Measurements from ENCODE around the gene SNAP91. TPM values are rescaled to one million over a fixed set of nuclear protein-coding genes. Genes with fewer than 3 reads are reported as not detected.

Gene SNAP91
- total and polyA plus RNA-seq, 2 donors (not counting 3 experiments of a cell fraction or from before 2014, with no cell fraction given): 1.3 to 1.5 TPM

DNA sequence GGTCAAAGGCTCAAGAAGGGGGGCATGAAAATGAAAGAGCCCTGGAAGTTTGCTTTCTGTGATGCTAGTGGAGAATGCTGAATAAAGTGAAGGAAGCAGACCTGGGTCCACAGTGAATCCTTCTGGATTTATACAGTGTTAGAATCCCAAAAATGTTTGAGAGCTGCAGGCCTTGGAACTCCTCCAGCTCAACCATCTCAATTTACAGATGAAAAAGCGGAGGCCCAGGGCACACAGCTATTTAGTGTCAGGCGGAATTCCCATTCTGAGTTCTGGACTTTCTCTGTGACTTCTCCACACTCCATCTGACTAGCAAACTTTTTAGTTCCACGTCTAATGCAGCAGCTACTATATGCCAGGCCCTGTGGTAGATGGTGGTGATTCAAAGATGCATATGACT lies 198.1 kb downstream of the SNAP91 start:
- Histone ChIP-seq H2AFZ (ENCODE audit: low read depth, low read length) (no peak overlapping the region), H3K4me2 (ENCODE audit: insufficient read depth, low read length) (no peak overlapping the region), H3K27me3 (ENCODE audit: control insufficient read depth in 2 of 2, insufficient read depth in 2 of 2, low read length in 2 of 2) (no peaks in the 10 kb centered on the region), H3K9me3 (replicated peaks; ENCODE audit: control insufficient read depth, insufficient read depth, low read length) (no peaks in the 10 kb centered on the region), H3K4me1 (ENCODE audit: control insufficient read depth, extremely low read depth, insufficient read depth, low read length) (peaks cover 9% of the 10 kb centered on the region), H3K27ac (ENCODE audit: insufficient read depth, low read depth, low read length) (no peak overlapping the region), H4K20me1 (replicated peaks; ENCODE audit: control insufficient read depth, extremely low read depth, insufficient read depth, low read length) (no peaks in the 10 kb centered on the region), H3K4me3 (replicated peaks in 1 of 3; ENCODE audit: insufficient read depth in 1 of 3, low read depth in 1 of 3, low read length in 3 of 3) (no peak overlapping the region), H3K9me1 (replicated peaks; ENCODE audit: control insufficient read depth, extremely low read depth, insufficient read depth, low read length) (no peaks in the 10 kb centered on the region), H3K9ac (replicated peaks; ENCODE audit: extremely low read depth, insufficient read depth, low read length) (no peak overlapping the region), H3K36me3 (ENCODE audit: control insufficient read depth in 2 of 2, extremely low read depth in 1 of 2, insufficient read depth in 2 of 2, low read length in 2 of 2) (no peaks in the 10 kb centered on the region), H3K79me2 (ENCODE audit: control insufficient read depth, insufficient read depth, low read length) (no peaks in the 10 kb centered on the region)
- ChIA-PET POLR2A (no interaction called here), CTCF (interaction anchor here (0.7 to 7.0 kb wide), 6 partner anchors 25 to 444 kb away, joined by 3 to 319 read pairs (median 76); partner anchors contain the start of genes DOP1A and UBE3D)
- no TSS peak for BruUV-seq (replicated peaks)
- no peak for FAIRE-seq
- intact Hi-C loops (cut with micrococcal nuclease): loop anchor here (5.0 kb wide), 2 partner anchors 78 to 1263 kb away; partner anchors contain the start of genes IBTK and ME1
- TF ChIP-seq EZH2 (IDR thresholded peaks at IDR 0.05; ENCODE audit: borderline replicate concordance, low read depth, low read length, severe bottlenecking) (no peak), POLR2A (IDR thresholded peaks at IDR 0.05; ENCODE audit: low read depth, low read length) (no peak), FOS (IDR thresholded peaks at IDR 0.05; ENCODE audit: borderline replicate concordance, insufficient read depth, low read length) (no peak), GATA2 (IDR thresholded peaks at IDR 0.05; ENCODE audit: insufficient read depth, insufficient read length, low read depth, low read length) (no peak), POLR2AphosphoS5 (IDR thresholded peaks at IDR 0.05; ENCODE audit: insufficient read depth, low read depth, low read length) (no peak), JUN (IDR thresholded peaks at IDR 0.05; ENCODE audit: borderline replicate concordance, insufficient read depth, insufficient read length, low read depth) (no peak), MYC (IDR thresholded peaks at IDR 0.05; ENCODE audit: low read depth, low read length) (no peak)
- TF ChIP-seq, protein P1, sequence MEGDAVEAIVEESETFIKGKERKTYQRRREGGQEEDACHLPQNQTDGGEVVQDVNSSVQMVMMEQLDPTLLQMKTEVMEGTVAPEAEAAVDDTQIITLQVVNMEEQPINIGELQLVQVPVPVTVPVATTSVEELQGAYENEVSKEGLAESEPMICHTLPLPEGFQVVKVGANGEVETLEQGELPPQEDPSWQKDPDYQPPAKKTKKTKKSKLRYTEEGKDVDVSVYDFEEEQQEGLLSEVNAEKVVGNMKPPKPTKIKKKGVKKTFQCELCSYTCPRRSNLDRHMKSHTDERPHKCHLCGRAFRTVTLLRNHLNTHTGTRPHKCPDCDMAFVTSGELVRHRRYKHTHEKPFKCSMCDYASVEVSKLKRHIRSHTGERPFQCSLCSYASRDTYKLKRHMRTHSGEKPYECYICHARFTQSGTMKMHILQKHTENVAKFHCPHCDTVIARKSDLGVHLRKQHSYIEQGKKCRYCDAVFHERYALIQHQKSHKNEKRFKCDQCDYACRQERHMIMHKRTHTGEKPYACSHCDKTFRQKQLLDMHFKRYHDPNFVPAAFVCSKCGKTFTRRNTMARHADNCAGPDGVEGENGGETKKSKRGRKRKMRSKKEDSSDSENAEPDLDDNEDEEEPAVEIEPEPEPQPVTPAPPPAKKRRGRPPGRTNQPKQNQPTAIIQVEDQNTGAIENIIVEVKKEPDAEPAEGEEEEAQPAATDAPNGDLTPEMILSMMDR (IDR thresholded peaks at IDR 0.05; ENCODE audit: extremely low read depth in 1 of 2, insufficient read depth in 1 of 2, low read depth in 1 of 2, low read length in 2 of 2): no peak
- TF ChIP-seq, protein P2, sequence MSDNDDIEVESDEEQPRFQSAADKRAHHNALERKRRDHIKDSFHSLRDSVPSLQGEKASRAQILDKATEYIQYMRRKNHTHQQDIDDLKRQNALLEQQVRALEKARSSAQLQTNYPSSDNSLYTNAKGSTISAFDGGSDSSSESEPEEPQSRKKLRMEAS (IDR thresholded peaks at IDR 0.05; ENCODE audit: insufficient read depth, insufficient read length): no peak
- DNase-seq (ENCODE audit: low read depth, low spot score): no peak
- dilution Hi-C loops (cut with MboI; ENCODE audit: extremely low pct_ligation_motif_present, low sequenced_read_pairs): loop anchor here (25.0 kb wide), 2 partner anchors 298 to 423 kb away; no protein-coding TSS in a partner anchor
